ENCODE measurements around the gene ASIC5.
"Not testable (repeated sequence)": the region's sequence is repeated elsewhere in the genome, so short reads cannot be mapped to it uniquely, and the experiment has no call there.

ASIC5 gene, protein sequence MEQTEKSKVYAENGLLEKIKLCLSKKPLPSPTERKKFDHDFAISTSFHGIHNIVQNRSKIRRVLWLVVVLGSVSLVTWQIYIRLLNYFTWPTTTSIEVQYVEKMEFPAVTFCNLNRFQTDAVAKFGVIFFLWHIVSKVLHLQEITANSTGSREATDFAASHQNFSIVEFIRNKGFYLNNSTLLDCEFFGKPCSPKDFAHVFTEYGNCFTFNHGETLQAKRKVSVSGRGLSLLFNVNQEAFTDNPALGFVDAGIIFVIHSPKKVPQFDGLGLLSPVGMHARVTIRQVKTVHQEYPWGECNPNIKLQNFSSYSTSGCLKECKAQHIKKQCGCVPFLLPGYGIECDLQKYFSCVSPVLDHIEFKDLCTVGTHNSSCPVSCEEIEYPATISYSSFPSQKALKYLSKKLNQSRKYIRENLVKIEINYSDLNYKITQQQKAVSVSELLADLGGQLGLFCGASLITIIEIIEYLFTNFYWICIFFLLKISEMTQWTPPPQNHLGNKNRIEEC

DNA sequence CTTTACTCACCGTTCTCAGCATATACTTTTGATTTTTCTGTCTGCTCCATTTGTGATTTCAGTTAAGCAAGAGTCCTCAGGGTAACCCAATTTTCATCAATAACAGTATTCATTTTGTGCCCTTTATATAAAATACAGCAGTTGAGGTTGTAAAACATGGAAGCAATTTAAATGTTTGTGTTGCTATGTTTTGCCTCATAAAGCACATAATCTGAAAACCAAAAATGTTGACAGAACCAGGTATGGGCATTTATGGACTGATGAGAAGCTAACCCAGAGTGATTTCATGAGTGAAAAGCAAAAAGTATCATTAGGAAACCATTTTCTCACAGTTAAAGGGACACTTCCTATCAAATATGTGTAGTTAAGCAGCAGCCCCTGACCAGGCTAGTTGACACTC lies at the start of gene ASIC5:
TSS of gene ASIC5 (minus strand) at position 101 of the 400 bp plus-strand sequence. CDS start at position 50, 51 bp downstream.
- no peak for DNase-seq (ENCODE audit: low read depth)

DNA sequence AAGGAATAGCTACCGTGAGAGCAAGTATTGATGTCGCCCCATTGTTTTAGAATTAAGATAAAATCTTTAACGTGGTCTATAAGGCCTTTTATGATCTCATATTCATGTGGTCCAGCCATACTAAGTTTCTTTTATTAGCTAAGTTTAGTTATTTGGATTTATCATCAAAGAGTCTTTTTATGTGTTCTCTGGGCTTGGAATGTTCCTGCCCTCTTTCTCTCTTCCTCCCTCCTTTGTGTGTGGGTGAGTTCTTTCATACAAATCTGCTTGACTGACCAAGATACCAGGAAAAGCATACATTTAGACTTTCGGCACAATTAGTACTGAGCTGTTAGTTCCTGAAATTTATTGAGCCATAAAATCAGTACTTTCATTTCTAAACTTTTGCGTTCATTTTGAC lies 48.7 kb upstream of the ASIC5 start:
- DNase-seq (ENCODE audit: low read depth) = no peak

DNA sequence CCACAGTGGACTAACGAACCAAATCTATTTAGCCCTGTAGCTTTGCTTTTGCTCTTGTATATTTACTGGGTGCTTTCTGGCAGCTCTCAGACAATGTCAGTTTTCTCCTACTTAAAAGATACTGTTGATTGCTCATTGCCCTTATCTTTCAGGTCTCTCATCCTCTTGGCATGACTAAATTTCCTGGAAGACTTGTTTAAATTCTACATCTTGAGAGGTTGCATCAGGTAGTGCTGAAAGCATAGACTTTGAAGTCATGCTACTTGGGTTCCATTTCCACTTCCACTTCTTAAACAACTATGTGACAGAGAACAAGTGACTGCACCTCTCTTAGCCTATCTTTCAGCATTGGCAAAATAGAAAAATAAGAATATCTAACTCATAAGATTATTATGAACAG lies 45.8 kb upstream of the ASIC5 start:
- no peak for DNase-seq (ENCODE audit: low read depth)

DNA sequence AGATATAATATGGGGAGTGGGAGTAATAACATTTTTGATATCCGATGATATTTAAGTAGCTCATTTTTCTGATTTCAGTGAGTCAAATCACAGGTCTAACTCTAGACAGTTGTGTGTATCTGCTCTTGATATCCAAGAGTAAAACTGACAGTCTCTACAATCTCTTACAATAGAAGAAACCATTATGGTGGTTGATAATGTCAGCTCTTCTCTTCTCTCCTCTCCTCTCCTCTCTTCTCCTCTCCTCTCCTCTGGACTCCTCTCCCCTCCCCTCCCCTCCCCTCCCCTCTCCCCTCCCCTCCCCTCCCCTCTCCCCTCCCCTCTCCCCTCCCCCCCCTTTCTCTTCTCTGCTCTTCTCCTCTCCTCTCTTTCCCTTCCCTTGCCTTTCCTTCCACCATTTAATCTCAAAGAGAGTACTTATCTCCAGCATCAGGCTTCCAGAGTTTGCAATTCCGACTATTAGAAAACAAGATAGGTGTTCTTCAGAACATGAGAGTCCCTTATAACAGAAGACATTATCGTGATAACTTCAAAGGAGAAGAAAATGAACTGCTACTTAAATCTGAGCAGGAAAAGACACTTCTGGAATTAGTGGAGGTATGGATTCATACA lies 43.6 kb upstream of the ASIC5 start:
- no peak for DNase-seq (ENCODE audit: low read depth)

DNA sequence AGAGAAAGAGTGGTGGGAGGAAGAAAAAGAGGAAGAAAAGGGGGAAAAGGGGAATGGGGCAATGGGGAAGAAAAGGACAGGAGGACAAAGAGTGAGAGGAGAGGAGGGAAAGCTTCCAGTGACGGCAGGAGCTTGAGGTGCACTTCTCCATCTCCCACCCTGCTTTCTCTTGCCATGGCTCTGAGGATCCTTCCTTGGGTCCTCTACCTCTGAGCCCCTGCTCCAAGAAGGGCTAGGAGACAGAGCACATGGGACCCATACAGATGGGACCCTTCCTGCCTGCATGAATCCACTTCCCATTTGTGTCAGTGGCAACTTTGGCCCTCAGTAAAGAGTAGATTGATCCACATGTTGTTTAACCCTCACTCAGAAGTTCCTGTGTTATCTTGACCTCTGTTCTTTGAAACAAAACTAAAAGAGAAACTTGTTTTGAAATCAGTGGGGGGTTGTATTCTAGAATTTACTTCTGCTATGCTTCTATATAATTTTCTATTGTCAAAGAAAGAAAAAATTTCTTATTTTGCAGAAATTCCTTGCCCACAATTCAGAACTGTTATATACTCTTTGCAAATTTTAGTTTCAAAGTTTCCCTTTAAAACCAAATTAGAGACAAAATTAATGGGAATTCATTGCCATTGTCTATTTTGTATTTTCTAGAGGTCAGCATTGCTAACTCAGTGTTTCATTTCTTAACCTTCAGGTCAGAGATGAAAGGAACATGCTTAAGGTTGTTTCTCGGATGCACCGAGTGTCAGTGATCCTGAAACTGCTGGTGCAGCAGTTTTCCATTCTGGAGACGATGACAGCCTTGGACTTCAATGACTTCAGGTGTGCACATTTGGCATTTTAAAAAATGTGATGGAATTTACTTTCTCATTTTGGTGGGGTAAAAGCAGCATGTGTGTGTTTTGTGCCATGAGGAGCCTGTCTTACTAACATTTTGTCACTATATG lies 42.4 kb upstream of the ASIC5 start:
- DNase-seq (ENCODE audit: low read depth) = no peak

DNA sequence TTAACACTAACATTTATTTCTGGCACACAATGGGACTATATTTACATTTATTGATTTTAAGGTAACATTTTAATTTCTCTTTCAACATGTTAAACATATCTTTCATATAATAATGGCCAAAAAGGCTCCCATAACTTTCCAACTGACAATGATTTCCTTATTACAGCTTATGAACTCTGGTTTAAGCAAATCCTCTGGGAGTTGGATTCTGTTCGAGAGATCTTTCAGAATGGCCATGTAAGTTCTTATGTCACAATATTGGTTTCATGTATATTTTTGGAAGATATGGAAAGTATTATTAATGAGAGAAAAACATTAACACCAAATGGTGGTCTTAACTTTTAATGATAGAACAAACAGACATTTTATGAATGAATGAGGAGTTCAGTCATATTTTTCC lies 41.5 kb upstream of the ASIC5 start:
- no peak for DNase-seq (ENCODE audit: low read depth)

DNA sequence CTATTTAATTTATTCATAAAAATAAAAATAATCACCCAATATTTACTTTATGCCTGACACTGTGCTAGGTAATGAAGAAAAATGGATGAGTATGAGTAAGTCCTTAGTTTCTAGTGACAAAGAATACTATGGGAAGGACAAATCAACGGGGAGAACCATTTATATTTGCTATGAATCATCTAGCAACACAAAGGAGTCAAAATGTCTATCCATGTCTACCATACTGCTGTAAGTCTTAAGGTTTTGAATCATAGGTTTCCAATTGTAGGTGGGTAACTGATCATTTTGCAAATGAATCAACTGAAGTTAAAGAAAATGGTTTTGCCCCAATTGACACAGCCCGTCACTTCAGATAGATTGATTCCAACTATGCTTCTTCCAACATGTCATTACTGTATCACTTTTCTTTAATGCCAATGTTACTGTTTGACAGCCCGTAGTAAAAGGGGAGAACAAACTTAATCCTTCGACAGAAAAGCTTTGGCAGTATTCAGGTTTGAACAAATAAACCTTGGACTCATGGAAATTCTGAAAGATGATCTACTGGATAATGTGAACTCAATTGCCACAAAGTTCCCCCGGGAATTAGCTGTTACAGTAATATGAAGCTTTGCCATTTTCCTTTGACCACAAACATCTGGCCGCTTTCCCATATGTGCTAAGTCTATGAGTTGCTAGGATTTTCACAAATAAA lies 40.6 kb upstream of the ASIC5 start:
- DNase-seq (ENCODE audit: low read depth) = peak; percentile 93

DNA sequence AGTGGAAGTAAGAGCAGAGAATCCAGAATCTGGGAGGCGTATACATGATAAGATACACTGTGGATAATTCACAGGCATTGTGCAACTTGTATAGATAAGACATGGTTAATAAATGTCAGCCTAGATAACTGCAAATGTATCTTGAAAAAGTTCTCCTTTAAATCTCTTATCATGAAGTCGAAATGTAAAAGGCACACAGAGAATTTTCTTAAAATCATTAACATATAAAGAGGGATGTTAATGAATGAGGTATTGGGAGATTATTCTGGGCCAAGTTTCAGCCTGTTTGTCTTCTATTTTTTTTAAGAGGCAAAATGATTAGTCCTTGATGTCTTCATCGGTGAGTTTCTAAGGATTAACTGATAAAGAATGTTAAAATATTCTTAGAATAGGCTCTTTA lies 38.3 kb upstream of the ASIC5 start:
- DNase-seq (ENCODE audit: low read depth) = no peak

DNA sequence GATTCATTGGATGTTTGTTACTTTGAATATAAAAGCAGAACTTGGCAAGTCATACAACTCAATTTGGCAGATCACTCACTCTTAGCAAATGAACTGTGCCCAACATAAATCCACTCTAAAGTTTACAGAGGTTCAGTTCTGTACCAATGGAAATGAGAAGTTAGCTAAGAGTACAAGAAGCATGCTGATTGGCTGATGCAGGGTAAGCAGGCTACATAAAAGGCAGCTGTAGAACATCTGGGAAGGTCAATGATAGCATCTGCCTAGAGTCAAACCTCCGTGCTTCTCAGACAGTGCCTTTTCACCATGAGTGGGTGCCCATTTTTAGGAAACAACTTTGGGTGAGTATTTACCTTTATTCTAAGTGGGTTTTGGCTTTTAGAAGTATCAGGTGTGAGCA lies 37.4 kb upstream of the ASIC5 start, which contains the start of gene TDO2:
TSS of gene TDO2 (plus strand) at position 244 of the 400 bp plus-strand sequence. CDS start at position 307, 63 bp downstream.
- no peak for DNase-seq (ENCODE audit: low read depth)

DNA sequence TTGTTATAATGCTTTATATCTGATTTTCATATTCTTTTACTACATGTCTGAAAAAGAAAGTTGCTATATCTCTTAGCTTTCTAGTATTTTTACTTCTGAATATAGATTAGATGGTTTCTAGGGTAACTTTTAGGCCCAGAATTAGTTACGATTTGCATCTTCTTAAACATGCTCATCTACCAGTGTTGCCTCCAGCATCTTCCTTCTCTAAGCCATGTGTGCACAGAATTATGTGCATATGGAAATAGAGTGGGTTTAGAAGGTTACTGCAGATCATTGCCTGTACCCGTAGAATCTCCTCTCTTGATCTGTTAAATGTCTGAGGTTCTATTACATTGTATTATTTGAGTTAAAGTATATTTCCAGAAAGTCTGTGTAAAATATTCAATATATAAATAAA lies 34.9 kb upstream of the ASIC5 start:
- DNase-seq (ENCODE audit: low read depth) = no peak

DNA sequence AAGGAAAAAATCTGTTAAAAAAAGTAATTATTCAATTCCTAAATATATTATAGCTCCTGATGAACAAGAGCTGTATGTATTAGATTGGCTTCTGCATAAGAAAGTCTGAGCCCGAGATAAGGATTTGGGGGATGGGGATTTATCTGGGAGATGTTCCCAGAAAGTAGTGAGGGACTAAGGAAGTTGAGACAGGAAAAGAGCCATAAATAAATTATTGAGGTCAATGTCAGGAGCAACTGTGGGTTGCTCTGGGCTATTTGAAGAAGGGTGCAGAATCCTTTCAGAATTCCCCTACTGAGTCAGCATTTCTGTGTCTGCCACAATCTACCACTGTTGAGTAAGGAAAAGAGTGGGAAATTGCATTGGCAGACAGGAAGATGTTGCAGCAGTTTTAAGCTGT lies 34.3 kb upstream of the ASIC5 start:
- DNase-seq (ENCODE audit: low read depth) = no peak

DNA sequence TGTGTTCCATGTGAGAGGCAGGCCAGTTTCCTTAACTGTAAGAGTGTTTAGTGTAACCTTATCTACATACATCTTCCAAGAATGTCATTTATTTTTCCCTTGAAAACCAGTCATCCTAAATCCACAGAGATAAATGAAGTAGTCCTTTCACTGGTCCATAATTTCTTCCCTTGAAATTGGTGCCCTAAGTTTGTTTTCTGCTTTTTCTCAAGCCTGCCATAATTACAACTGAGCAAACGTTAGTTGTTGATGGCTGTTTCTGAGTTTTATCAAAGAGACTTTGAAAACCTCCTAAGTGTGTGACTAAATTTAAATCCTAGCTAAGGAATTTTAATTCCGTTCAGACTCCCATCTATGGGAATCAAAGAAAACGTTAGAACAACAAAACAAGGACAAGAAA lies 33.8 kb upstream of the ASIC5 start:
- DNase-seq (ENCODE audit: low read depth) = no peak

DNA sequence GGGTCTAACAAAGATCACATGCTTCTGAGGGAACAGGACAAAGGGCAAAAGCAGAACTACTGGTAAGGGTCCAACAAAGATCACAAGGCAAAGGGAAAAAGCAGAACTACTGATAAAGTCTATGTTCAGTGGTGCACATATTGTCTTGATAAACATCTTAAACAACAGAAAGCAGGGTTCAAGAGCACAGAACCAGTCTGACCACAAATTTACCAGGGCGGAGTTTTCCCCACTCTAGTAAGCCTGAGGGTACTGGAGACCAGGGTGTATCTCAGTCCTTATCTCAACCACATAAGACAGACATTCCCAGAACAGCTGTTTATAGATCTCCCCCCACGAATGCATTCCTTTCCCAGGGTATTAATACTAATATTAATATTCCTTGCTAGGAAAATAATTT lies 32.3 kb upstream of the ASIC5 start:
- not testable (repeated sequence) for DNase-seq (ENCODE audit: low read depth)

DNA sequence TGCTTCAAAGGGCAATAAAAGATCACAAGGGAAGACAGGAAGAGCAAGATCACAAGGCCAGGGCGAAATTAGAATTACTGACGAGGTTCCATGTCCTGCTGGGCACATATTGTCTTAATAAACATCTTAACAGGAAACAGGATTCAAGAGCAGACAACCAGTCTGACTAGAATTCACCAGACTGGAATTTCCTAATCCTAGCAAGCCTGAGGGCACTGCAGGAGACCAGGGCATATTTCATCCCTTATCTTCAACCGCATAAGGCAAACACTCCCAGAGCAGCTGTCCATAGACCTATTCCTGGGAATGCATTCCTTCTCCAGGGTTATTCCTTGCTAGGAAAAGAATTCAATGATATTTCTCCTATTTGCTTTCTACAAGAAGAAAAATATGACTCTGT lies 25.0 kb upstream of the ASIC5 start:
- DNase-seq (ENCODE audit: low read depth) = no peak

DNA sequence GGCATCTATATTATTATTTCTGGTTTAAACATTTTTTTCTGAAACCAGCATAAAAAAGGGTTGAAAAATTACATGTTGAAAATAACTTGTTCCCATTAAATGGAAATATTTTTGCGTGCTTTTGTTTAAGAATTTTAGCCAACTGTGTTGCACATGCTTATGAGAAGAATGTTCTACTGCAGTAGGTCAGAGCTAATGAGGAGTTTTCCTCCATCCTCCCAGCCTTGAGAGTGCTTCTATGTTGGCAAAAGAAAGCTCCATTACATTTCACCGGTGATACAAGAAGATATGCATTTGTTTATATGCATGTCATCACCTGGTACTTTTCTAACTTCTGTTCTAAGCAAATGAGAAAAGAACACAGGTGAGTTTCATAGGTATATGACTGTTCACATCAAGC lies 23.9 kb upstream of the ASIC5 start:
- DNase-seq (ENCODE audit: low read depth) = no peak

DNA sequence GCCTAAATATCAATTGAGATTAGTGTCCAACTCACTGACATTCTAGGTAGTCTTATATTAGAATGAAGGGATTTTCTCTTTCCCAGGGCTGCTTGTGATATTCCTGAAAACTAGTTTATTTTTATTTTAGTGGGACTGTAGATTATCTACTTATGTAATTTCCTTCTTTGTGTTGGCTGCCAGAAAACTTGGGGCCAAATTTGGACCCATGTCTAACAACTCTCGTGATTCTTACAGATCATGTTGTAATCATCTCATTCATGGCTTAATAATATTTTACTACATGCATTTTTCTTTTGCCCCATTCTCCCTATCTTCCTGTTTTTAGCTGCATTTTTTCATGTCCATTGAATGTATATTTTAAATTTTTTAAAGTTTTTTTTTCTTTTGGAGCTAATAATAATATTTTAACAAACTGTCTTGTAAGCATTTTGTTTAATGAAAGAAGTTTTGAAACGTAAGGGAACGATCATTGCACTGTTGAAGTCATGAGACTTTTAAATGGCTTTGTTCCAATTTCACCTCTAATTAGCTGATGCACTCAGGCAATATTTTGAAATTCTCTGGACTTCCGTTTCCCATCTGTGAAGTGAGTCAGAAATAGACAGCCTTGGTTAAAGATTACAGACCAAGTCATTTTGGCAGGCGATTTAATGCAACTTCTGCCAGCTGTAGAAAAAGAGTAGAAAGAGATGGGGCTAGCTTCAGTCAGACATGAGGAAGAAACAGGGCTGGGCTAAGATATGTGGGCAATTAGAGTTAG lies 23.1 kb upstream of the ASIC5 start:
- peak; percentile 71 for DNase-seq (ENCODE audit: low read depth)

DNA sequence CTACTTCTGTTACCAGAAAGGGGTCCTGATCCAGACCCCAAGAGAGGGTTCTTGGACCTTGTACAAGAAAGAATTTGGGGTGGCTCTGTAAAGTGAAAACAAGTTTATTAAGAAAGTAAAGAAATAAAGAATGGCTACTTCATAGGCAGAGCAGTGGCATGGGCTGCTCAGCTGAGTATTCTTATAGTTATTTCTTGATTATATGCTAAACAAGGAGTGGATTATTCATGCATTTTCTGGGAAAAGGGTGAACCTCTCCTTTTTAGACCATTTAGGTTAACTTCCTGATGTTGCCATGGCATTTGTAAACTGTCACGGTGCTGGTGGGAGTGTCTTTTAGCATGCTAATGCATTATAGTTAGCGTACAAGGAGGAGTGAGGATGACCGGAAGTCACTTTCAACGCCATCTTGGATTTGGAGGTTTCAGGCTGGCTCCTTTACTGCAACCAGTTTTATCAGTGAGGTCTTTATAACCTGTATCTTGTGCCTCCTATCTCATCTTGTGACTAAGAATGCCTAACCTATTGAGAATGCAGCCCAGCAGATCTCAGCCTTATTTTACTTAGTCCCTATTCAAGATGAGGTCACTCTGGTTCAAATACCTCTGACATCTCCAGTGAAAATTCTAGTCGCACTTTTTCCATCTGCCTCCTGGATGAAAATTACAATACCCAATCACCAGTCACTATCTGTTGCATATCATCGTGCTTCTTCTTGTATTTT lies 21.9 kb upstream of the ASIC5 start:
- DNase-seq (ENCODE audit: low read depth) = no peak

DNA sequence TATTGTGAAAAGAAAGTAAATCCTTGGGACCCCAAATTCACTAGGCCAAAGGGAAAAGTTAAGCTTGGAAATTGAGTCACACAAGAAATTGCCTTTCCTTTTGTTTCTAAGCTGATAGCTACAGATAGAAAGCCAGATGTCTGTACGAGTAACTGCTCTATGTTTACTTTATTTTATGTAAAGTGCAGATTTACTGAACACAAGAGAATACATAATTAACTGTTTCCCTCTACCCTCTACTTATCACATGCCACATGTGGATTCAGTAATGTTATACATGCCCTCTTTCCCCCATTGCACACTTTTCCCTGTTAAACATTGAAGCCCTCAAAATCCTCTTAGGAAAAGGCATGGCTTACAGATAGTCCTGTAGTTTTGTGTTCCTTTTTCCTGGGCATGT lies 21.0 kb upstream of the ASIC5 start:
- DNase-seq (ENCODE audit: low read depth) = no peak

DNA sequence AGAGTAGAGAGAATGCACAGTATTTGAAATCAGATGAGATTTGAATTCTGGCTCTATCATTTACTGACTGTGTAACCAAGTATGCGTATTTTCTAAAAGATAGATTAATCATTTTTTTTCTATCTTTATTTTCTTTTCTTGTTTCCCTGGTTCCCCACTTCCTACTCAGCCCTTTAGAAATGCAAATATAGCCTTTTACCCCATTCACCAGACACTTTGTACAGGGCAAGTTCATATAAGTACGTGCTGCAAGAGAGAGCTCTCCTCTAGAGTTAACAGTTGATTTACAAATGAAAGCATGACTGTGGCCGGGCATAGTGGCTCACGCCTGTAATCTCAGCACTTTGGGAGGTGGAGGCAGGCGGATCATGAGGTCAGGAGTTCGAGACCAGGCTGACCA lies 19.6 kb upstream of the ASIC5 start:
- no peak for DNase-seq (ENCODE audit: low read depth)

DNA sequence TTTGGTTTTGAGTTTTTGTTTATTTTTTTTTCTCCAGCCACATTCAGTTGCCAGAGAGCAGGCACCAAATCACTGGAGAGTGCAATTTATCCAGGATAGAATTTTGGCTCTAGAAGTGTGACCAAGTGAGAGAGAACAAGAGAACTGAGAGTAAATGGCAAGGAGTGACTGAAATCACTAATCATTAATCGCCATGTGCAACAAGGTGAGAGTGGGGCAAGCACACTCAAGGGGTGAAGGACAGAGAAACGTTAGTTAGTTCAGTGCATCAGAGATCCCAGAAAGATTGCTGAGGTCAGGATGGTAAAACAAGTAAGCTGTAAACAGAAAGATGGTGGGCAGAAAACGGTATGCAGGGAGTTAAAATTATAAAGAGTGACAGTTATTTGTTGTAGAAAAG lies 17.8 kb upstream of the ASIC5 start:
- no peak for DNase-seq (ENCODE audit: low read depth)
